Measurements from ENCODE around the gene TPBGL.

GRCh38 chr11:75193271-75193670, 47.3 kb upstream of the TPBGL start:
- no peak for TF ChIP-seq POLR2A (IDR thresholded peaks at IDR 0.05; ENCODE audit: low read length)
- no peak for TF ChIP-seq GATA1 (IDR thresholded peaks at IDR 0.05; ENCODE audit: low read depth, low read length)
